Tibial nerve (tissue), 3 donors: ENCODE measurements around the gene OXA1L.

Source experiments
- POLR2A ChIP-seq, 2 donors: fragments of 450-650 bp; IDR thresholded peaks; one replicate each; pipeline ENCODE4 v1.6.1; 2017; ENCODE audit warnings: antibody characterized with exemption in 2 of 2, mild to moderate bottlenecking in 2 of 2, moderate library complexity in 2 of 2
- TF ChIP-seq, protein P1 (sequence below), 5 experiments: fragments of 200-600 bp in 3 of 5; fragments of 450-650 bp in 2 of 5; sonication (generic) in 3 of 5; IDR thresholded peaks; one replicate each; pipeline ENCODE4 v1.5.1; 2016 to 2019; ENCODE audit warnings: antibody characterized with exemption in 5 of 5, mild to moderate bottlenecking in 3 of 5, moderate library complexity in 2 of 5

DNA sequence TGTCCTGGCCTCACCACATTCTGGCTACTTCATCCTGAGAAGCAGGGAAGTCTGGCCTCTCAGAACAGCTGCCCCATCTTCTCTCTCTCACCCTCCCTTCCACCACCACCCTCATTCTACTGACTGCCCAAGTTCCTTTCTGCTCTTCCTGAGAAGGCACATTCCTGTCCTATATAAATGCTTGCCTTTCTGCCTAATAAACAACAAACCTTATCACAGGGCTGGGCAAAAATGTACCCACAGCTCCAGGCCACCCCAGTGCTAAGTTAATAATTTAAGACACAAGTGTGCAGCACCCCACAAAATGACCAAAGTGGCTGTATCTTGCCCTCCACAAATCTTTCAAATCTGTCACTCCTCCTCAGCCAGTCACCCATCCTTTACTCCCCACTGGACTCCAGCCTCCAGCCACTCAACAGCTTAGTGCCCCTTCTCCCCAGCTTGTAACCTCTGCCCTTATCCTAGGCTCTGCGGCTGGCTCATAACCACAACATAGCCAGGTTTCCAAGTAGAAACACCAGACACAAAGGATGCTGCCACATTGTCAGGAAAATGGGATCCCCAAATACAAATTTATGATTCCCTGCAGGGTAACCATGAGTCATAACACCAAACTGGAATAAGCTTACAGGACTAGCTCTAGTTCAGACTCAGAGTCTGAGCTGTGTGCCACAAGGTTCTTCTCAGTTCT lies 15.0 kb downstream of the OXA1L start:
- TF ChIP-seq, protein P1, sequence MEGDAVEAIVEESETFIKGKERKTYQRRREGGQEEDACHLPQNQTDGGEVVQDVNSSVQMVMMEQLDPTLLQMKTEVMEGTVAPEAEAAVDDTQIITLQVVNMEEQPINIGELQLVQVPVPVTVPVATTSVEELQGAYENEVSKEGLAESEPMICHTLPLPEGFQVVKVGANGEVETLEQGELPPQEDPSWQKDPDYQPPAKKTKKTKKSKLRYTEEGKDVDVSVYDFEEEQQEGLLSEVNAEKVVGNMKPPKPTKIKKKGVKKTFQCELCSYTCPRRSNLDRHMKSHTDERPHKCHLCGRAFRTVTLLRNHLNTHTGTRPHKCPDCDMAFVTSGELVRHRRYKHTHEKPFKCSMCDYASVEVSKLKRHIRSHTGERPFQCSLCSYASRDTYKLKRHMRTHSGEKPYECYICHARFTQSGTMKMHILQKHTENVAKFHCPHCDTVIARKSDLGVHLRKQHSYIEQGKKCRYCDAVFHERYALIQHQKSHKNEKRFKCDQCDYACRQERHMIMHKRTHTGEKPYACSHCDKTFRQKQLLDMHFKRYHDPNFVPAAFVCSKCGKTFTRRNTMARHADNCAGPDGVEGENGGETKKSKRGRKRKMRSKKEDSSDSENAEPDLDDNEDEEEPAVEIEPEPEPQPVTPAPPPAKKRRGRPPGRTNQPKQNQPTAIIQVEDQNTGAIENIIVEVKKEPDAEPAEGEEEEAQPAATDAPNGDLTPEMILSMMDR (IDR thresholded peaks at IDR 0.05), result no peak
- no peak for TF ChIP-seq POLR2A (IDR thresholded peaks at IDR 0.05)
